ENCODE data around the gene ITGA2. TPM values are rescaled to one million over a fixed set of nuclear protein-coding genes. Genes with fewer than 3 reads are reported as not detected.

ITGA2 gene
- total and polyA plus RNA-seq, 4 donors, result 2.0 to 14.1 (median 4.6) TPM

DNA sequence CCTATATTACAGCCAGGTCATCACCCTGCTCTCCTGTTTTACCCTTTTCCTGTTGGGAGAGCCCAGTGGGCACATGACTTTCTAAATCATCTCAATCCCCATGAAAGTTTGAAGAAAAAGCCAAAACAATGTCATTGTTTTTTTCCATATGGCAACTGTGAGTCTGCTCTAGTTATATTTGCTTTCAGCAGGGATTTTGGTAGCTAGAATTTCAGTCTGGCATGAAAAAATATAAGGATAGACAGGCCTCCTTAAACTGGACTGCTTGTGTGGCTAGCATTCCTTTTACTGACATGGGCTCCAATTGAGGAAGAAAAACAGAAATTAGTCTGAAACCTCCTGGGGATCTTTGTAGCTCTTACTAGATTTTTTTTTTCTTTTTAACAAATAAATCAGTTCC lies 94.8 kb downstream of the ITGA2 start:
- no peak overlapping the region for H3K4me3 ChIP-seq (ENCODE audit: low read depth, low read length)
- H3K4me1 ChIP-seq (ENCODE audit: control insufficient read depth, insufficient read depth, low read length), result peaks cover 4% of the 10 kb centered on the region
- no peak for DNase-seq (ENCODE audit: low read depth in 4 of 6, low spot score in 6 of 6)
- no peak overlapping the region for H3K27ac ChIP-seq (ENCODE audit: low read depth, low read length)
- H3K36me3 ChIP-seq (ENCODE audit: control insufficient read depth, insufficient read depth, low read length), result no peaks in the 10 kb centered on the region
- no peaks in the 10 kb centered on the region for H3K9me3 ChIP-seq (ENCODE audit: control insufficient read depth, insufficient read depth, low read length)
- H3K27me3 ChIP-seq (ENCODE audit: control insufficient read depth, insufficient read depth, low read length), result peaks cover 3% of the 10 kb centered on the region

DNA sequence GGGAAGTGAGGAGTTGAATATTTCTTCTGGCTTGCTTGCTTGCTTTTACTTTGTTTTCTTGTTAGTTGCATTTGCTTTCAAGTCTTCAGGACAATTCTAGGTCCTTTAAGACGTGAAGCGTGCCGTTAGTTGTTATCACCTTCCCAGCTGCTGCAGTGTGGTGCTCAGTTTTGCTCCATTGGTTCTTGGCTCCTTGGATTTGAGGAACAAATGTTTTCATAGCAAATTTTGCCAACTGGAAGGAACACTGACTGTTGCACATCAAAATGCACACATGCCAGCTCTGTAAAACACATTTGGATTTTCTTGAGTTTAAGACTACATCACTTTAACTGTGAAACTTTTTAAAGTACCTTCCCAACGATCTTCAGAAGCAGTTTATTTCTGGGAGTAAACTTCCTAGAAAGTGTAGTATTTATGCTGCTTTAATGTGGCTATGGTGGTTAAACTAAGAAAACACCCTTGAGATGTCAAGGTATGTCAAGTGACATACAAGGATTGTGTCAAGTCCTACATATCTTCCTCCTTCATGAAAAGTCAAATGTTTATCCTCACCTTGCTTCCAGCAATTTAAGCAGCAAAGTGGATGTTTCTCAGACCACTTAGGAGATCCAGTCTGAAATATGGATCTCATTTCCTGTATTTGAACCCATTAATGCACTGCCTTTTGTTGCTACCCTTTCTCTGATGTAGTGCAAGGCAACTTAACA lies 95.5 kb downstream of the ITGA2 start:
- no peaks in the 10 kb centered on the region for H3K9me3 ChIP-seq (ENCODE audit: control insufficient read depth, insufficient read depth, low read length)
- peaks cover 4% of the 10 kb centered on the region for H3K4me1 ChIP-seq (ENCODE audit: control insufficient read depth, insufficient read depth, low read length)
- DNase-seq (ENCODE audit: low read depth in 4 of 6, low spot score in 6 of 6), result peak in 1 of 6 donors; percentile 35
- H3K27me3 ChIP-seq (ENCODE audit: control insufficient read depth, insufficient read depth, low read length), result peaks cover 3% of the 10 kb centered on the region
- H3K4me3 ChIP-seq (ENCODE audit: low read depth, low read length), result no peak overlapping the region
- H3K27ac ChIP-seq (ENCODE audit: low read depth, low read length), result no peak overlapping the region
- 82% methylated on average over 3 of the region's 4 CpGs for WGBS (ENCODE audit: insufficient coverage)
- H3K36me3 ChIP-seq (ENCODE audit: control insufficient read depth, insufficient read depth, low read length), result no peaks in the 10 kb centered on the region

DNA sequence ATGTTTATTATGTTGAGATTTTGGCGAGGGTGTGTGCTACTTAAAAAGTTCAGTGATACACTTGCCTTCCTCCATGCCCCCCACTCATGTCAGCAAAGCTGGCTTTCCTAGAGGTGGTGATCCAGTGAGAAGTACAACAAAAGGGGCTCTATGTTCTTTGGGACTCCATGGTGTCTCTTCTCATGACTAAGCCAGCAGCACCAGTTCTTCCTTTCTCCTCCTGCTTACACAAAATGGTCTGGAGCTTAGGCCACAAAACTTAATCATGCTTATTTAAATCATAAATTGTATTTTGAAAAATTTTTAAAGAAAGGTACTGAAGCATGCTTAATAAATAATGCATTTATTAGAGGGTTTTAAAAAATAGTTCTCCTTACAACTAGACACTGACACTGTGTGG lies 98.0 kb downstream of the ITGA2 start:
- H3K9me3 ChIP-seq (ENCODE audit: control insufficient read depth, insufficient read depth, low read length), result no peaks in the 10 kb centered on the region
- no CpG with 5 or more reads among the region's 1 CpG for WGBS (ENCODE audit: insufficient coverage)

DNA sequence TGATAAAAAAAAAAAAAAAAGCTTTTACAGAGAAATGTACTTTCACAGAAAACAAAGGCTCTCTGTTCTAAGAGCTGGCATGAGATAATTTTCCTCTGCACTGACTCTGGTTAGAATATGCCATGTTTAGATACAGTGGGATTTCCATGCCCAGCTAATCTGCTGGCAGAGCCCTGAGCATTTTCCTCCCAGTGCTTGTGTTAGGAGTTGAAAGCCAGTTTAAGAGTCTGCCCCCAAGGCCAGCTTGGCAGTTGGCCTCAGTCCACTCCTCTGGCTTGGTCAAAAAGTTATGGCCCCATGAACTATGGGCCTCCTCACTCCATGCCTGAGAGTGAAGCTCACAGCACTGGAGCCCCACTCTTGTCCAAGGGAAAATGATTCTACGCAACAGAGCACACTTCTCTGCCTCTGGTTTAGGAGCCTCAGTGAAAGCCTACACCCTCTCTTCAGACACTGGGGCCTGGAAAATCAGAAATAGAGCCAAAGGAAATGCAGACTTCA lies 98.5 kb downstream of the ITGA2 start:
- Histone ChIP-seq H3K36me3 (ENCODE audit: control insufficient read depth, insufficient read depth, low read length) (no peaks in the 10 kb centered on the region), H3K27ac (ENCODE audit: low read depth, low read length) (peak overlapping the region; percentile 75), H3K9me3 (ENCODE audit: control insufficient read depth, insufficient read depth, low read length) (no peaks in the 10 kb centered on the region), H3K4me1 (ENCODE audit: control insufficient read depth, insufficient read depth, low read length) (peaks cover 4% of the 10 kb centered on the region), H3K4me3 (ENCODE audit: low read depth, low read length) (no peak overlapping the region), H3K27me3 (ENCODE audit: control insufficient read depth, insufficient read depth, low read length) (peaks cover 3% of the 10 kb centered on the region)
- 57% methylated on average over 1 of the region's 1 CpG for WGBS (ENCODE audit: insufficient coverage)
- peak in 5 of 6 donors; percentile 15 to 84 (median 40) for DNase-seq (ENCODE audit: low read depth in 4 of 6, low spot score in 6 of 6)

More for the DNA sequence above, 98.0 kb downstream of the ITGA2 start:
- Histone ChIP-seq H3K36me3 (ENCODE audit: control insufficient read depth, insufficient read depth, low read length) (no peaks in the 10 kb centered on the region), H3K4me3 (ENCODE audit: low read depth, low read length) (no peak overlapping the region), H3K27me3 (ENCODE audit: control insufficient read depth, insufficient read depth, low read length) (peaks cover 3% of the 10 kb centered on the region), H3K27ac (ENCODE audit: low read depth, low read length) (peak overlapping the region; percentile 65), H3K4me1 (ENCODE audit: control insufficient read depth, insufficient read depth, low read length) (peaks cover 4% of the 10 kb centered on the region)
- no peak for DNase-seq (ENCODE audit: low read depth in 4 of 6, low spot score in 6 of 6)

DNA sequence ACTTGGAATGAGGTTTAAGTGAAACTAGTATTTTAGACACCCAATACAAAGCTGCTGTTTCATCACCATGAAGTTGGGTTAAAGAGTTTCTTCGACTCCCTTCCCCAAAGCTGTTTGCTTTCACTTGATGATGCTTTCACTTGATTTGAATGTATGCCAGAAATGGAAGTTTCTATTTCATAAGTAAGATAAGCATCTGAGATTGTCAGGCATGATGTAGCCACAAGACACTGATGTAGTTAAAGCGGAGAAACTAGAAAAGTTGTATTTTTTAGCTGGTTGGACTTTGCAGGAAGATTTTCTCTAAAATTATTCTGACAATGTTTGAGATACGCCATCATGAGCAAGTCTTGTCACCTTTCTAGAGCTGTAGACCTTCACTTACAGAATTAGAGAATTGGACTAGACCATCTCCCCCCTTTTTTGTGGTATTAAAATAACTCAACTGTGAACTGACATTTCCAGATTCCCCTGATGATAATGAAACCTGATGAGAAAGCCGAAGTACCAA lies 100.4 kb downstream of the ITGA2 start:
- Histone ChIP-seq H3K27ac (ENCODE audit: low read depth, low read length) (peak overlapping the region; percentile 17), H3K36me3 (ENCODE audit: control insufficient read depth, insufficient read depth, low read length) (no peaks in the 10 kb centered on the region), H3K27me3 (ENCODE audit: control insufficient read depth, insufficient read depth, low read length) (no peaks in the 10 kb centered on the region), H3K4me1 (ENCODE audit: control insufficient read depth, insufficient read depth, low read length) (peaks cover 4% of the 10 kb centered on the region), H3K4me3 (ENCODE audit: low read depth, low read length) (no peak overlapping the region), H3K9me3 (ENCODE audit: control insufficient read depth, insufficient read depth, low read length) (no peaks in the 10 kb centered on the region)
- WGBS (ENCODE audit: insufficient coverage), result 60% methylated on average over 1 of the region's 4 CpGs
- DNase-seq (ENCODE audit: low read depth in 4 of 6, low spot score in 6 of 6), result peak in 1 of 6 donors; percentile 73

DNA sequence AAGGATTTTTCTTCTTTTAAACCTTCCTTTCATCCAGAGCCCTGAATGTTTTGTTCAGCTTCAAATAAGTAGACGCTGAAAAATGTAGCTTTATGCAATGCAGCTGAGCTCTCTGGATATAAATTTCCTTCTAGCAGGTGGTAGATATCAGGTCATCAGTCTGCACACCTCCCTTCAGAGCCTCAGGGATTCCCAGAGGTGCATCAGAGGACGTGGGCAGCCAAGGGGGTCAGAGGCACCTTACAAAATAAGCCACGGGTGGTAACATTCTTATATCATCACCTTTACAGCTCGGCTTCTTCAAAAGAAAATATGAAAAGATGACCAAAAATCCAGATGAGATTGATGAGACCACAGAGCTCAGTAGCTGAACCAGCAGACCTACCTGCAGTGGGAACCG lies 101.1 kb downstream of the ITGA2 start:
- H3K4me1 ChIP-seq (ENCODE audit: control insufficient read depth, insufficient read depth, low read length), result peaks cover 4% of the 10 kb centered on the region
- no peak for DNase-seq (ENCODE audit: low read depth in 4 of 6, low spot score in 6 of 6)

DNA sequence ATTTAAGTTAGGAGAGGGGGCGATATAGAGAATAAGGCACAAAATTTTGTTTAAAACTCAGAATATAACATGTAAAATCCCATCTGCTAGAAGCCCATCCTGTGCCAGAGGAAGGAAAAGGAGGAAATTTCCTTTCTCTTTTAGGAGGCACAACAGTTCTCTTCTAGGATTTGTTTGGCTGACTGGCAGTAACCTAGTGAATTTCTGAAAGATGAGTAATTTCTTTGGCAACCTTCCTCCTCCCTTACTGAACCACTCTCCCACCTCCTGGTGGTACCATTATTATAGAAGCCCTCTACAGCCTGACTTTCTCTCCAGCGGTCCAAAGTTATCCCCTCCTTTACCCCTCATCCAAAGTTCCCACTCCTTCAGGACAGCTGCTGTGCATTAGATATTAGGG lies 102.1 kb downstream of the ITGA2 start:
- H3K27ac ChIP-seq (ENCODE audit: low read depth, low read length), result no peak overlapping the region
- WGBS (ENCODE audit: insufficient coverage), result no CpG with 5 or more reads among the region's 2 CpGs
- DNase-seq (ENCODE audit: low read depth in 4 of 6, low spot score in 6 of 6), result peak in 1 of 6 donors; percentile 35
- H3K27me3 ChIP-seq (ENCODE audit: control insufficient read depth, insufficient read depth, low read length), result no peaks in the 10 kb centered on the region
- H3K4me1 ChIP-seq (ENCODE audit: control insufficient read depth, insufficient read depth, low read length), result peaks cover 4% of the 10 kb centered on the region
- no peaks in the 10 kb centered on the region for H3K36me3 ChIP-seq (ENCODE audit: control insufficient read depth, insufficient read depth, low read length)
- H3K4me3 ChIP-seq (ENCODE audit: low read depth, low read length), result no peak overlapping the region
- no peaks in the 10 kb centered on the region for H3K9me3 ChIP-seq (ENCODE audit: control insufficient read depth, insufficient read depth, low read length)

More for the DNA sequence above, 101.1 kb downstream of the ITGA2 start:
- Histone ChIP-seq H3K4me3 (ENCODE audit: low read depth, low read length) (no peak overlapping the region), H3K36me3 (ENCODE audit: control insufficient read depth, insufficient read depth, low read length) (no peaks in the 10 kb centered on the region), H3K9me3 (ENCODE audit: control insufficient read depth, insufficient read depth, low read length) (no peaks in the 10 kb centered on the region), H3K27ac (ENCODE audit: low read depth, low read length) (no peak overlapping the region), H3K27me3 (ENCODE audit: control insufficient read depth, insufficient read depth, low read length) (no peaks in the 10 kb centered on the region)
- WGBS (ENCODE audit: insufficient coverage), result 67% methylated on average over 1 of the region's 5 CpGs

DNA sequence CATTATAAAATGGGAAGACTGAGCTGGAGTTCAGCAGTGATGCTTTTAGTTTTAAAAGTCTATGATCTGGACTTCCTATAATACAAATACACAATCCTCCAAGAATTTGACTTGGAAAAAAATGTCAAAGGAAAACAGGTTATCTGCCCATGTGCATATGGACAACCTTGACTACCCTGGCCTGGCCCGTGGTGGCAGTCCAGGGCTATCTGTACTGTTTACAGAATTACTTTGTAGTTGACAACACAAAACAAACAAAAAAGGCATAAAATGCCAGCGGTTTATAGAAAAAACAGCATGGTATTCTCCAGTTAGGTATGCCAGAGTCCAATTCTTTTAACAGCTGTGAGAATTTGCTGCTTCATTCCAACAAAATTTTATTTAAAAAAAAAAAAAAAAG lies 103.1 kb downstream of the ITGA2 start:
- no peak overlapping the region for H3K4me3 ChIP-seq (ENCODE audit: low read depth, low read length)
- H3K4me1 ChIP-seq (ENCODE audit: control insufficient read depth, insufficient read depth, low read length), result peaks cover 4% of the 10 kb centered on the region
- no peak overlapping the region for H3K27ac ChIP-seq (ENCODE audit: low read depth, low read length)
- WGBS (ENCODE audit: insufficient coverage), result no CpG with 5 or more reads among the region's 2 CpGs
- no peaks in the 10 kb centered on the region for H3K27me3 ChIP-seq (ENCODE audit: control insufficient read depth, insufficient read depth, low read length)
- H3K36me3 ChIP-seq (ENCODE audit: control insufficient read depth, insufficient read depth, low read length), result no peaks in the 10 kb centered on the region
- no peaks in the 10 kb centered on the region for H3K9me3 ChIP-seq (ENCODE audit: control insufficient read depth, insufficient read depth, low read length)
- no peak for DNase-seq (ENCODE audit: low read depth in 4 of 6, low spot score in 6 of 6)

DNA sequence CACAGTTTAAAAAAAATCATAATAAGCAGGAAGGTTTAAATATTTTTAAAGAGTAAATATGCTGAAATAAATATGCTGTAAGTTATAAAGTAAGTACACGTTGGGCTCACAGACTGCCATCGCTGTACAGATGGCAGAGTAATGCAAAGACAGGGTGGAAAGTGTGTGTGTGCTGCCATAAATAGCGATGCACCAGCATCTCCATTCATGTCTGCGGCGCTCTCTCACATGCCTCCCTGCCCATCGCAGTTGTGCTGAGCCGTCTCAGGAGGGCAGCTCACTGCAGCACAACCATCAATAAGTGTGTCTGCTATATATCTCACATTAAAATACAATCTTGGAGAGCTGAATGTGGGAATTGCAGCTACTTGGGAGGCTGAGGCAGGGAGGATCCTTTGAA lies 106.1 kb downstream of the ITGA2 start:
- Histone ChIP-seq H3K36me3 (ENCODE audit: control insufficient read depth, insufficient read depth, low read length) (no peaks in the 10 kb centered on the region), H3K9me3 (ENCODE audit: control insufficient read depth, insufficient read depth, low read length) (no peaks in the 10 kb centered on the region), H3K4me1 (ENCODE audit: control insufficient read depth, insufficient read depth, low read length) (no peaks in the 10 kb centered on the region), H3K27me3 (ENCODE audit: control insufficient read depth, insufficient read depth, low read length) (no peaks in the 10 kb centered on the region), H3K27ac (ENCODE audit: low read depth, low read length) (no peak overlapping the region), H3K4me3 (ENCODE audit: low read depth, low read length) (no peak overlapping the region)
- peak in 1 of 6 donors; percentile 36 for DNase-seq (ENCODE audit: low read depth in 4 of 6, low spot score in 6 of 6)
- 64% methylated on average over 3 of the region's 7 CpGs for WGBS (ENCODE audit: insufficient coverage)

DNA sequence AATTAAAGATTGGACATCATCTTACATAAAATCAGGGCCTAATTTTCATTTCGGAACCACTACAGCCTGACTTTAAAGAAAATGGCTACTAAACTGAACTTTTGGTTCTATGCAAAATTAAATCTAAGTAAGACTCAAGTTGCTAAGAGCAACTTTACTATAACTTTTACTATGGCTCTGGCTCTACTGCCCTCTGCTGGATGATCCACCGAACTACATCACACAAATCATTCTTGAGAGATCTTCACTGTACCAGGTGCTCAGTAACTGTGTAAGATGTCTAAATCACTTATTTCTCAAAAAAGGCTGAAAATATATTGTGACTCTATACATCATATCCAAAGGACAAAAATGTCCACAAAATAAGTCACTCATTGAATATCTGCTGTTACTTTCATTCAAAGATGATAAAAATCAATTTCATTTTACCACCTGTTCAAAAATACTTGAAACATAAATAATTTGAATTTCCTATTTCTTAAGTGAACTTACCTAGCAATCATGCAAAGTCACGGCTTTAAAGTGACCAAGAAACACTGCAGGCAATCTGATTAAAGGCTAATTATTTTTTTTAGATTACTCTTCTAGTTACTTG lies 106.9 kb downstream of the ITGA2 start:
- no CpG with 5 or more reads among the region's 3 CpGs for WGBS (ENCODE audit: insufficient coverage)
- Histone ChIP-seq H3K9me3 (ENCODE audit: control insufficient read depth, insufficient read depth, low read length) (no peaks in the 10 kb centered on the region), H3K4me1 (ENCODE audit: control insufficient read depth, insufficient read depth, low read length) (no peaks in the 10 kb centered on the region), H3K4me3 (ENCODE audit: low read depth, low read length) (no peak overlapping the region), H3K36me3 (ENCODE audit: control insufficient read depth, insufficient read depth, low read length) (no peaks in the 10 kb centered on the region), H3K27ac (ENCODE audit: low read depth, low read length) (no peak overlapping the region), H3K27me3 (ENCODE audit: control insufficient read depth, insufficient read depth, low read length) (no peaks in the 10 kb centered on the region)
- DNase-seq (ENCODE audit: low read depth in 4 of 6, low spot score in 6 of 6), result peak; percentile 39 to 89 (median 52)
